HEK293 (cell line): Measurements from ENCODE around the gene SLAMF7.

Experiments
- CTCF ChIA-PET: fragments of 350-600 bp; formaldehyde crosslinking; extraction: SDS; loops from one replicate; lab custom pipeline; 2021; ENCODE audit warnings: antibody characterized with exemption; lab: Yijun Ruan, JAX
- POLR2A ChIA-PET: fragments of 300-600 bp; formaldehyde crosslinking; extraction: SDS; loops from one replicate; lab custom pipeline; 2020; ENCODE audit warnings: antibody characterized with exemption, inconsistent platforms; lab: Yijun Ruan, JAX
- H3K27ac ChIP-seq: fragments of 200-500 bp; sonication (Bioruptor generic); 2 replicates; pipeline ENCODE4 v1.5.1; 2014; ENCODE audit warnings: low read depth, low read length, control low read depth, inconsistent platforms; ENCODE audit errors: extremely low read depth
- H3K36me3 ChIP-seq, 2 experiments: fragments of 200-500 bp in 1 of 2; sonication (Bioruptor generic) in 1 of 2; 1 replicate in 1 of 2; 2 replicates in 1 of 2; pipeline ENCODE4 v1.5.1; 2014 to 2017; ENCODE audit warnings: inconsistent platforms in 2 of 2, low read length in 2 of 2; ENCODE audit not compliant: control insufficient read depth in 2 of 2, insufficient read depth in 1 of 2
- H3K4me1 ChIP-seq: fragments of 200-500 bp; sonication (Bioruptor generic); 2 replicates; pipeline ENCODE4 v1.5.1; 2014; ENCODE audit warnings: mild to moderate bottlenecking, low read length, inconsistent platforms; ENCODE audit not compliant: control insufficient read depth, insufficient read depth
- H3K4me3 ChIP-seq: 2 replicates; pipeline ENCODE4 v1.5.1; 2011; ENCODE audit warnings: low read depth, mild to moderate bottlenecking, control low read depth, low read length, moderate library complexity
- H3K9me3 ChIP-seq: fragments of 200-500 bp; sonication (Bioruptor generic); 2 replicates; pipeline ENCODE4 v1.5.1; 2014; ENCODE audit warnings: low read depth, low read length, inconsistent platforms; ENCODE audit not compliant: control insufficient read depth, insufficient read depth
- KLF7 ChIP-seq: fragments of 450-650 bp; formaldehyde crosslinking; IDR thresholded peaks from 2 replicates; pipeline ENCODE4 v1.5.1; 2016; ENCODE audit warnings: missing biosample characterization, missing genetic modification characterization, borderline replicate concordance
- SCRT1 ChIP-seq: fragments of 450-650 bp; formaldehyde crosslinking; IDR thresholded peaks from 2 replicates; pipeline ENCODE4 v1.5.1; 2016; ENCODE audit warnings: missing biosample characterization, missing genetic modification characterization, borderline replicate concordance
- TRIM28 ChIP-seq: IDR thresholded peaks from 2 replicates; pipeline ENCODE4 v1.6.1; 2011; ENCODE audit warnings: low read length, control low read depth, borderline replicate concordance
- YY2 ChIP-seq: fragments of 450-650 bp; formaldehyde crosslinking; IDR thresholded peaks from 2 replicates; pipeline ENCODE4 v1.5.1; 2016; ENCODE audit warnings: missing biosample characterization, missing genetic modification characterization
- ZBTB20 ChIP-seq: fragments of 450-650 bp; formaldehyde crosslinking; IDR thresholded peaks from 2 replicates; pipeline ENCODE4 v1.5.1; 2016; ENCODE audit warnings: missing biosample characterization, missing genetic modification characterization
- ZFP37 ChIP-seq: fragments of 450-650 bp; formaldehyde crosslinking; IDR thresholded peaks from 2 replicates; pipeline ENCODE4 v1.5.1; 2016; ENCODE audit warnings: missing biosample characterization, missing genetic modification characterization
- ZIC2 ChIP-seq: fragments of 450-650 bp; formaldehyde crosslinking; IDR thresholded peaks from 2 replicates; pipeline ENCODE4 v1.5.1; 2016; ENCODE audit warnings: missing biosample characterization, missing genetic modification characterization
- ZNF112 ChIP-seq: fragments of 450-650 bp; formaldehyde crosslinking; IDR thresholded peaks from 2 replicates; pipeline ENCODE4 v1.5.0; 2017; ENCODE audit warnings: missing biosample characterization, missing genetic modification characterization
- ZNF132 ChIP-seq: fragments of 450-650 bp; formaldehyde crosslinking; IDR thresholded peaks from 2 replicates; pipeline ENCODE4 v1.5.1; 2017; ENCODE audit warnings: missing biosample characterization, missing genetic modification characterization, borderline replicate concordance
- ZNF138 ChIP-seq: fragments of 450-650 bp; formaldehyde crosslinking; IDR thresholded peaks from 2 replicates; pipeline ENCODE4 v1.5.1; 2016; ENCODE audit warnings: missing biosample characterization, missing genetic modification characterization, borderline replicate concordance
- ZNF19 ChIP-seq: fragments of 450-650 bp; formaldehyde crosslinking; IDR thresholded peaks from 2 replicates; pipeline ENCODE4; 2016; ENCODE audit warnings: missing biosample characterization, missing genetic modification characterization, low read depth
- ZNF394 ChIP-seq: fragments of 450-650 bp; formaldehyde crosslinking; IDR thresholded peaks from 2 replicates; pipeline ENCODE4 v1.5.1; 2016; ENCODE audit warnings: missing biosample characterization, missing genetic modification characterization, mild to moderate bottlenecking, moderate library complexity, borderline replicate concordance
- ZNF423 ChIP-seq: fragments of 450-650 bp; formaldehyde crosslinking; IDR thresholded peaks from 2 replicates; pipeline ENCODE4 v1.5.1; 2016; ENCODE audit warnings: missing biosample characterization, missing genetic modification characterization
- ZNF544 ChIP-seq: fragments of 450-650 bp; formaldehyde crosslinking; IDR thresholded peaks from 2 replicates; pipeline ENCODE4 v1.5.0; 2017; ENCODE audit warnings: missing biosample characterization, missing genetic modification characterization
- ZNF585B ChIP-seq: fragments of 450-650 bp; formaldehyde crosslinking; IDR thresholded peaks from 2 replicates; pipeline ENCODE4 v1.5.1; 2016; ENCODE audit warnings: missing biosample characterization, missing genetic modification characterization
- ZNF629 ChIP-seq: fragments of 450-650 bp; formaldehyde crosslinking; IDR thresholded peaks from 2 replicates; pipeline ENCODE4 v1.5.1; 2017; ENCODE audit warnings: missing biosample characterization, missing genetic modification characterization
- ZNF654 ChIP-seq: fragments of 450-650 bp; formaldehyde crosslinking; IDR thresholded peaks from 2 replicates; pipeline ENCODE4 v1.5.1; 2016; ENCODE audit warnings: low read depth, missing biosample characterization, missing genetic modification characterization
- ZNF701 ChIP-seq: fragments of 450-650 bp; formaldehyde crosslinking; IDR thresholded peaks from 2 replicates; pipeline ENCODE4 v1.5.1; 2016; ENCODE audit warnings: missing biosample characterization, missing genetic modification characterization
- ZNF843 ChIP-seq: fragments of 450-650 bp; formaldehyde crosslinking; IDR thresholded peaks from 2 replicates; pipeline ENCODE4 v1.5.1; 2016; ENCODE audit warnings: missing biosample characterization, missing genetic modification characterization
- ZSCAN30 ChIP-seq: fragments of 450-650 bp; IDR thresholded peaks from 2 replicates; pipeline ENCODE4 v1.5.1; 2018; ENCODE audit warnings: missing biosample characterization, mild to moderate bottlenecking, missing genetic modification characterization, moderate library complexity
- TF ChIP-seq, protein P1 (sequence below): fragments of 450-650 bp; formaldehyde crosslinking; IDR thresholded peaks from 2 replicates; pipeline ENCODE4 v1.5.1; 2016; ENCODE audit warnings: missing biosample characterization, missing genetic modification characterization
- TF ChIP-seq, protein P2 (sequence below): fragments of 450-650 bp; formaldehyde crosslinking; conservative IDR thresholded peaks from 2 replicates; pipeline ENCODE4 v1.5.1; 2016; ENCODE audit warnings: low read depth, missing biosample characterization, missing genetic modification characterization
- TF ChIP-seq, protein P3 (sequence below): fragments of 450-650 bp; formaldehyde crosslinking; IDR thresholded peaks from 2 replicates; pipeline ENCODE4 v1.5.1; 2016; ENCODE audit warnings: missing biosample characterization, missing genetic modification characterization
- TF ChIP-seq, protein P4 (sequence below): fragments of 450-650 bp; formaldehyde crosslinking; IDR thresholded peaks from 2 replicates; pipeline ENCODE4 v1.5.1; 2017; ENCODE audit warnings: missing biosample characterization, missing genetic modification characterization

Gene SLAMF7

DNA sequence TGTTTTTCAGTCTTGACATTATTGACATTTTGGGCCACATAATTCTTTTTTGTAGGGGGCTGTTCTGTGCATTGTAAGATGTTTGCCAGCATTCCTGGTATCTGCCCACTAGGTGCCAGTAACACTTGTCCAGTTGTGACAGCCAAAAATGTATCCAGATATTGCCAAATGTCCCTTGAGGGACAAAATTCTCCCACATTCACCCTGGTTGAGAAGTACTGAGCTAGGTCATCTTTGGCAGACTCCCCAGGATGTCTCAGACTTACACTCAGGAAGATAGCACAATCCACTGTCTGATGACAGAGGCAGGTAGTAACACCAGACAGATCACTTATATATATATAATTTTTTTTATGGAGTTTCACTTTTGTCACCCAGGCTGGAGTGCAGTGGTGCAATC lies 33.3 kb upstream of the SLAMF7 start (continued):
- TF ChIP-seq, protein P1, sequence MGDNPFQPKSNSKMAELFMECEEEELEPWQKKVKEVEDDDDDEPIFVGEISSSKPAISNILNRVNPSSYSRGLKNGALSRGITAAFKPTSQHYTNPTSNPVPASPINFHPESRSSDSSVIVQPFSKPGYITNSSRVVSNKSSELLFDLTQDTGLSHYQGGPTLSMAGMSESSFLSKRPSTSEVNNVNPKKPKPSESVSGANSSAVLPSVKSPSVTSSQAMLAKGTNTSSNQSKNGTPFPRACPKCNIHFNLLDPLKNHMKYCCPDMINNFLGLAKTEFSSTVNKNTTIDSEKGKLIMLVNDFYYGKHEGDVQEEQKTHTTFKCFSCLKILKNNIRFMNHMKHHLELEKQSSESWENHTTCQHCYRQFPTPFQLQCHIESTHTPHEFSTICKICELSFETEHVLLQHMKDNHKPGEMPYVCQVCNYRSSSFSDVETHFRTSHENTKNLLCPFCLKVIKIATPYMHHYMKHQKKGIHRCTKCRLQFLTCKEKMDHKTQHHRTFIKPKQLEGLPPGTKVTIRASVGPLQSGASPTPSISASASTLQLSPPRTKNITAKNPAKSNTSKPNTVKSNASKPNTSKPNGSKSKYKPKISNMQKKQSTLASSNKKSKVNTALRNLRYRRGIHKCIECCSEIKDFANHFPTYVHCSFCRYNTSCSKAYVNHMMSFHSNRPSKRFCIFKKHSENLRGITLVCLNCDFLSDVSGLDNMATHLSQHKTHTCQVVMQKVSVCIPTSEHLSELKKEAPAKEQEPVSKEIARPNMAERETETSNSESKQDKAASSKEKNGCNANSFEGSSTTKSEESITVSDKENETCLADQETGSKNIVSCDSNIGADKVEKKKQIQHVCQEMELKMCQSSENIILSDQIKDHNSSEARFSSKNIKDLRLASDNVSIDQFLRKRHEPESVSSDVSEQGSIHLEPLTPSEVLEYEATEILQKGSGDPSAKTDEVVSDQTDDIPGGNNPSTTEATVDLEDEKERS (tag by site-specific recombination): no peak
- TF ChIP-seq ZSCAN30: no peak
- TF ChIP-seq, protein P2, sequence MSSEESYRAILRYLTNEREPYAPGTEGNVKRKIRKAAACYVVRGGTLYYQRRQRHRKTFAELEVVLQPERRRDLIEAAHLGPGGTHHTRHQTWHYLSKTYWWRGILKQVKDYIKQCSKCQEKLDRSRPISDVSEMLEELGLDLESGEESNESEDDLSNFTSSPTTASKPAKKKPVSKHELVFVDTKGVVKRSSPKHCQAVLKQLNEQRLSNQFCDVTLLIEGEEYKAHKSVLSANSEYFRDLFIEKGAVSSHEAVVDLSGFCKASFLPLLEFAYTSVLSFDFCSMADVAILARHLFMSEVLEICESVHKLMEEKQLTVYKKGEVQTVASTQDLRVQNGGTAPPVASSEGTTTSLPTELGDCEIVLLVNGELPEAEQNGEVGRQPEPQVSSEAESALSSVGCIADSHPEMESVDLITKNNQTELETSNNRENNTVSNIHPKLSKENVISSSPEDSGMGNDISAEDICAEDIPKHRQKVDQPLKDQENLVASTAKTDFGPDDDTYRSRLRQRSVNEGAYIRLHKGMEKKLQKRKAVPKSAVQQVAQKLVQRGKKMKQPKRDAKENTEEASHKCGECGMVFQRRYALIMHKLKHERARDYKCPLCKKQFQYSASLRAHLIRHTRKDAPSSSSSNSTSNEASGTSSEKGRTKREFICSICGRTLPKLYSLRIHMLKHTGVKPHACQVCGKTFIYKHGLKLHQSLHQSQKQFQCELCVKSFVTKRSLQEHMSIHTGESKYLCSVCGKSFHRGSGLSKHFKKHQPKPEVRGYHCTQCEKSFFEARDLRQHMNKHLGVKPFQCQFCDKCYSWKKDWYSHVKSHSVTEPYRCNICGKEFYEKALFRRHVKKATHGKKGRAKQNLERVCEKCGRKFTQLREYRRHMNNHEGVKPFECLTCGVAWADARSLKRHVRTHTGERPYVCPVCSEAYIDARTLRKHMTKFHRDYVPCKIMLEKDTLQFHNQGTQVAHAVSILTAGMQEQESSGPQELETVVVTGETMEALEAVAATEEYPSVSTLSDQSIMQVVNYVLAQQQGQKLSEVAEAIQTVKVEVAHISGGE (tag by site-specific recombination): no peak
- TF ChIP-seq ZNF843 (tag by site-specific recombination): no peak

DNA sequence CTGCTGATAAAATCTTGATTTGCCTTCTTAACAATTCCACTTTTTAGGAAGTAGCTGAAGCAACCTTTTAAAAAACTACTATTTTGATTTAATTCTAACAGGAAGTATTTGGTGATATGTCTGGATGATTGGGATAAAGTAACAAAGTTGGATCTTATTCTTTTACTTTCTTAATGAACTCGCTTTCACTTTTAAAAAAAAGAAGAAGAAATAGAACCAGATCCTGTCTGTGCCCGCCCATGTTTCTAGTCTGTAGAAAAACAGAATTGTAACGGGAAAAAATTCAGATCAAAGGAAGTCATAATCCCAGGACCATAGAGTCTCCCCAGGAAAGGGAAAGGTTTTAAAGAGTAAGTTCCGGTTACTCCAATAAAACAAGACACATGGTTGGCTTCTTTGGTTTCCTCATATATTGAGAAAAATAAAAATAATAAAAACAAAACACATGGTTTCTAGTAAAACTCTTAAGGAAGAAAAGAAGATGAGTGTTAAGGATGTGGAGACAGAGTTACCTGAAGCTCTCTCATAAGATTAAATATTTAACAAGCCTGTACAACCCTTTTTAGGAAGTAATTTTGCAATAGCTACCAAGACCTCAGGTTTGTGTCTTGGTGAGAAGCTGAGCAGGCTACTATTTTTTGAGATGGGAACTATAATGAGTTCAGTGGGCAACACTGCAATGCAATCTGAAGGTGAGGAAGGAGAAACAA lies 32.4 kb upstream of the SLAMF7 start:
- no peak overlapping the region for H3K27ac ChIP-seq
- no peak for TF ChIP-seq ZNF112 (tag by site-specific recombination)
- TF ChIP-seq ZIC2 (tag by site-specific recombination): no peak
- TF ChIP-seq ZBTB20 (tag by site-specific recombination): no peak
- TF ChIP-seq ZNF654 (tag by site-specific recombination): no peak
- no peak for TF ChIP-seq ZNF19 (tag by site-specific recombination)
- no peak for TF ChIP-seq ZNF394
- no peak for TF ChIP-seq ZNF544
- no peak for TF ChIP-seq ZNF629
- TF ChIP-seq ZNF701 (tag by site-specific recombination): no peak
- no peak for TF ChIP-seq ZNF132
- H3K36me3 ChIP-seq: no peaks in the 10 kb centered on the region
- ChIA-PET CTCF (interaction anchor here (0.5 to 1.7 kb wide), 5 partner anchors 25 to 607 kb away, joined by 3 to 6 read pairs (median 4); no protein-coding TSS in a partner anchor), POLR2A (no interaction called here)
- no peak overlapping the region for H3K4me3 ChIP-seq
- H3K4me1 ChIP-seq: no peaks in the 10 kb centered on the region
- H3K9me3 ChIP-seq: no peaks in the 10 kb centered on the region

DNA sequence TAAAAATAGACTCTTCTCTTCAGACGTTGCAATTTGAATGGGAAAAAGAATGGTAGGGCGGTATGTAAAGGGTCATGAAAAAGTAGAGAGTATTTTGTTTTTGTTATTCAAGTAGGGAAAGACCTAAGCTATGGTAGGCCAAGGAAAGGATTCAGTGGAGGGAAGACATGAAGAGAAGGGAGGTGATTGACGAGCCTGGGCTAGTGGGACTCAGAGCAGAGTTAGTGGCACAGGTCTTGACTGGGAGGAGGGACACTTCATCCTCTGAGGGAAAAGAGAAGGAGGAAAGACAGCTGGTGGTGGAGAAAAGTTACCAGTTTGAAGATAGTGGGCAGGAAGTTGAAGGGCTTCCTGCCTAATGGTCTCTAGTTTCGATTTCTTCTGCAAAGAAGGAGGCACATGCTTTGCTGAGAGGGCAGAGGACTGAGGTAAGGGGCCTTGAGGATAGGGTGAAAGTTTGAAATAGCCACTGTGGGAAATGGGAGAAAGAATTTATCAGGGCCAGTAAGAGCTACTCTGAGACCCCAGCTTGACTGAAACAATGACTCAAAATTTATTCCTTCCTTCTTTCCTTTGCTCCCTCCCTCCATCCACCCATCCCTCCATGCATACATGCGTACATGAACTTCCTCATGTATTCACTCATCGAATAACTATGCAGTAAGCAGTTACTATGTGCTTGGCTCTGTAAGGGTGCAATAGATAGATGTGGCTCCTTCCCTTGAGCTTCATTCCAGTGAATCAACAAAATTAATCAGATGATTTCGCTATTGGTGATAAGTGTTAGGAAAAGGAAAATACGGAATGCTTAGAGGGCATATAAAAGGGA lies 31.6 kb upstream of the SLAMF7 start:
- H3K27ac ChIP-seq: no peak overlapping the region
- H3K36me3 ChIP-seq: no peaks in the 10 kb centered on the region
- no peaks in the 10 kb centered on the region for H3K9me3 ChIP-seq
- ChIA-PET CTCF (interaction anchor here (0.5 to 1.7 kb wide), 7 partner anchors 26 to 607 kb away, joined by 3 to 6 read pairs (median 4); no protein-coding TSS in a partner anchor), POLR2A (no interaction called here)
- no peaks in the 10 kb centered on the region for H3K4me1 ChIP-seq
- no peak overlapping the region for H3K4me3 ChIP-seq
- no peak for TF ChIP-seq ZNF544
- TF ChIP-seq KLF7 (tag by site-specific recombination): no peak
- TF ChIP-seq, protein P3, sequence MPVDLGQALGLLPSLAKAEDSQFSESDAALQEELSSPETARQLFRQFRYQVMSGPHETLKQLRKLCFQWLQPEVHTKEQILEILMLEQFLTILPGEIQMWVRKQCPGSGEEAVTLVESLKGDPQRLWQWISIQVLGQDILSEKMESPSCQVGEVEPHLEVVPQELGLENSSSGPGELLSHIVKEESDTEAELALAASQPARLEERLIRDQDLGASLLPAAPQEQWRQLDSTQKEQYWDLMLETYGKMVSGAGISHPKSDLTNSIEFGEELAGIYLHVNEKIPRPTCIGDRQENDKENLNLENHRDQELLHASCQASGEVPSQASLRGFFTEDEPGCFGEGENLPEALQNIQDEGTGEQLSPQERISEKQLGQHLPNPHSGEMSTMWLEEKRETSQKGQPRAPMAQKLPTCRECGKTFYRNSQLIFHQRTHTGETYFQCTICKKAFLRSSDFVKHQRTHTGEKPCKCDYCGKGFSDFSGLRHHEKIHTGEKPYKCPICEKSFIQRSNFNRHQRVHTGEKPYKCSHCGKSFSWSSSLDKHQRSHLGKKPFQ (tag by site-specific recombination): no peak
- no peak for TF ChIP-seq ZNF423 (tag by site-specific recombination)
- TF ChIP-seq, protein P4, sequence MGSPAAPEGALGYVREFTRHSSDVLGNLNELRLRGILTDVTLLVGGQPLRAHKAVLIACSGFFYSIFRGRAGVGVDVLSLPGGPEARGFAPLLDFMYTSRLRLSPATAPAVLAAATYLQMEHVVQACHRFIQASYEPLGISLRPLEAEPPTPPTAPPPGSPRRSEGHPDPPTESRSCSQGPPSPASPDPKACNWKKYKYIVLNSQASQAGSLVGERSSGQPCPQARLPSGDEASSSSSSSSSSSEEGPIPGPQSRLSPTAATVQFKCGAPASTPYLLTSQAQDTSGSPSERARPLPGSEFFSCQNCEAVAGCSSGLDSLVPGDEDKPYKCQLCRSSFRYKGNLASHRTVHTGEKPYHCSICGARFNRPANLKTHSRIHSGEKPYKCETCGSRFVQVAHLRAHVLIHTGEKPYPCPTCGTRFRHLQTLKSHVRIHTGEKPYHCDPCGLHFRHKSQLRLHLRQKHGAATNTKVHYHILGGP (tag by site-specific recombination): no peak
- TF ChIP-seq SCRT1 (tag by site-specific recombination): no peak
- no peak for TF ChIP-seq ZFP37 (tag by site-specific recombination)
- TF ChIP-seq YY2 (tag by site-specific recombination): no peak
- no peak for TF ChIP-seq ZNF138 (tag by site-specific recombination)
- TF ChIP-seq ZNF585B (tag by site-specific recombination): no peak
- no peak for TF ChIP-seq TRIM28
